Activated naive CD8-positive, alpha-beta T cell treated with anti-CD3 and anti-CD28 coated beads, Interleukin-2, amount 50 U/mL, for 16 hours (primary cell): ENCODE data around the gene BTBD1.

Source experiments
- DNase-seq: peaks from one replicate; pipeline ENCODE4 v3.0.0-alpha.2; 2020; ENCODE audit warnings: low read depth, low spot score

The BTBD1 gene

GRCh38 chr15:82993144-82993543, 73.9 kb downstream of the BTBD1 start:
- DNase-seq: no peak

- DNase-seq: no peak
Measured at GRCh38 chr15:82992436-82992998, 74.5 kb downstream of the BTBD1 start.

GRCh38 chr15:82986442-82986780, 80.6 kb downstream of the BTBD1 start:
- no peak for DNase-seq

- peak; percentile 79 for DNase-seq
Measured at GRCh38 chr15:82985688-82986441, 81.2 kb downstream of the BTBD1 start, which contains the start of gene RAMAC. RAMAC (plus strand) TSS chr15:82986210; CDS start chr15:82989019, 2,809 bp downstream.

GRCh38 chr15:82980981-82981380, 86.1 kb downstream of the BTBD1 start:
- DNase-seq: no peak

- DNase-seq: no peak
Measured at GRCh38 chr15:82979726-82980125, 87.3 kb downstream of the BTBD1 start.

- DNase-seq: no peak
Measured at GRCh38 chr15:82978438-82978837, 88.6 kb downstream of the BTBD1 start.

- DNase-seq: no peak
Measured at GRCh38 chr15:82977076-82977475, 90.0 kb downstream of the BTBD1 start.

GRCh38 chr15:82972990-82973389, 94.1 kb downstream of the BTBD1 start:
- no peak for DNase-seq

- DNase-seq: no peak
Measured at GRCh38 chr15:82971218-82971984, 95.7 kb downstream of the BTBD1 start.

GRCh38 chr15:82970696-82971095, 96.4 kb downstream of the BTBD1 start:
- DNase-seq: no peak

- DNase-seq: no peak
Measured at GRCh38 chr15:82970078-82970686, 96.9 kb downstream of the BTBD1 start.

GRCh38 chr15:82969353-82969752, 97.7 kb downstream of the BTBD1 start:
- no peak for DNase-seq

GRCh38 chr15:82968066-82968465, 99.0 kb downstream of the BTBD1 start:
- no peak for DNase-seq

GRCh38 chr15:82966671-82967071, 100.4 kb downstream of the BTBD1 start:
- DNase-seq: no peak
